Hepatic stellate cell (primary cell): ENCODE results near the gene EQTN.
A peak's percentile ranks its signal among the peaks of the same experiment; 100 is the strongest.
"Not testable (repeated sequence)": the region's sequence is repeated elsewhere in the genome, so short reads cannot be mapped to it uniquely, and the experiment has no call there.

ENCODE experiments used
- DNase-seq: peaks from one replicate; pipeline ENCODE4 v3.0.0; 2011; ENCODE audit warnings: low spot score

The EQTN gene

GRCh38 chr9:27292659-27293405, 4.1 kb downstream of the EQTN start:
- DNase-seq: no peak

DNA sequence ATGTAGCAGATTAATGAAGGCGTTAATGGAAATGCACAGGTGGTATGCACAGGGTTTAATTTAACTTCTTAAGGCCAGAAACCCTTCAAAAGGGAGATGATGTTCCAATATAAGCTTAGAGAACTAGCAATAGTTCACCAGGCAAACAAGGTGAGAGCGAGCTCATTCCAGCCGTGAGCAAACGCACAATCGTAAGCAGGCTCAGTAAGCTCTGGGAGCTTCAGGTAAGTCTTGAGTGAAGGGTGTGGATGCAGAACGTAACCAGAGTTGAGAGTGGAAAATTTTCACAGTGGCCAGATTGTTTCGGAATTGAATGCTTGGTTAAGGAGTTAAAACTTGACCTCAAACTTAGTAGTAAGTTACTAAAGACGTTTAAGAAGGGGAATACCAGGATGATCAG, 5.7 kb downstream of the EQTN start:
- DNase-seq: no peak

DNA sequence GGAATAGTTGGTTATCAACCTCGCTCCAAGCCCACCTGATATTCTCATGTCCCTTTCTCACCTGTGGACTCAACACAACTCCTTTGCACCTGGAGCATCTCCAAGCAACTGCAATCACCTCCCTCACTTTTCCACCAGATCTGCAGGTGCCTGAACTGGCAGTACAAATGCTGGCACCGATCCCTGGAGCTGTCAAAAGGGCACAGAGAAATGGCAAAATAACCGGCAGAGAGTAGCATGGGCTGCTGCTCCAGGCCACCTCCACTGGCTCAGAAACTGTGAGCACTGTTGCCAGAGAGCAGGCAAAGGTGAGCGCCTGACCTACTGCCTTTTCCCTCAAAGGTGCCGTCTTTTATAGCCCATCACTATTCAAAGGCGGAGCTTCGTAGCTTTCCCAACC, 14.7 kb downstream of the EQTN start:
- DNase-seq: no peak

GRCh38 chr9:27280860-27281259, 16.1 kb downstream of the EQTN start:
- DNase-seq: no peak

DNA sequence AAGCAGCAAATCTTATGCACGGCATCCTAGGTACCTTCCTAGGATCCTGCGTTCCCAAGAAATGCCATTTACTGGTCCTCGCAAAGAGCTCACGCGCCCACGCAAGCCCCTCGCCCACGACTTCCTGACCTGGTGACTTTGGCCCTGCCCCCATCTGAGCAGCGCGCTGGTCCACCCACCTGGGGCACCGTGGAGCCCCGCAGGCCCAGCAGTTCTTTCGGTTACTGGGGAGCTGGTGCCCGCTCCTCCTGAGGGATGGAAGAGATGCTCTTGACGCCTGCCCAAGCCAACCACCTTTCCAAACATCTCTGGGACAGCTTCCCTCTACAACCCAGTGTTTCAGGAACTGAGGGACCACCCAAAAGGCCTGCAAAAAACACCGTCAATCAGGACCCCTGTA, 16.7 kb downstream of the EQTN start:
- DNase-seq: no peak

DNA sequence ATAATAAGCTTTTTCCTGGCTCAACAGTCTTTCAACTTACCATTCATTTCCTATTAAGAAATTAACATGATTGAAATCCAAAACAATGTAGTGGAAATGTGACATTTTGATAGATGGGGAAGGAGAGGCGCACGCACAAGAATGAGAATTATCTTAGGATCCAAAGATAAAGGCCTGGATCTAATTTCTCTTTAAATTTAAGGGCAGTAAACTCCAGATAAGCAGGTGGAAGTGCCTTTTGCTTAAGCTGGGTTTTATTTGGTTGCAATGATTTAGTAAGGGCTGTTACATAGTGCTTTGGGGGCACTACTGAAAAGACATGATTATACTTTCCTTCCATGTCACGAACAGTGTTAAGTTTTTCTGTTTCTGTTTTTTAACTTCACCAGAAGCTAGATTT, 17.3 kb downstream of the EQTN start:
- no peak for DNase-seq

- DNase-seq: no peak
These were observed 18.6 kb downstream of the EQTN start for GRCh38 chr9:27278374-27278773.

GRCh38 chr9:27276193-27277030, 20.5 kb downstream of the EQTN start:
- peak; percentile 46 for DNase-seq

DNA sequence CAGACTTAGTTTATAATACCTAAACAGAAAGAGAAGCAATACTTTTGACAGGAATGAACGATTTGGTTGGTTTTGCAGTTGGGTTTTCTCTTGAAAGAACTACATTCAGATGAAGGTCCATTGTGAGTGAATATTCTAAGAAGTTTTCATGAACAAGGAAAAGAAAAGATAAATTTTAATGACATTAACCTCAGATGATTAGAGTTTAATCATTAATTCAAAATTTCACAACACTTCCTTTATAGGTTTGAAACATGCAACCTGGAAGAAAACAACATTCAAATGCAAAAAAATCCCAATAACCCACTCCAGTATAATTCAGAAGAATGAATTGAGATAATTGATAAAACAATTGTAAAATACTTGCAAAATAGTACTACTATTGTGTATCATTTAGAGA, 23.8 kb downstream of the EQTN start:
- DNase-seq: no peak

DNA sequence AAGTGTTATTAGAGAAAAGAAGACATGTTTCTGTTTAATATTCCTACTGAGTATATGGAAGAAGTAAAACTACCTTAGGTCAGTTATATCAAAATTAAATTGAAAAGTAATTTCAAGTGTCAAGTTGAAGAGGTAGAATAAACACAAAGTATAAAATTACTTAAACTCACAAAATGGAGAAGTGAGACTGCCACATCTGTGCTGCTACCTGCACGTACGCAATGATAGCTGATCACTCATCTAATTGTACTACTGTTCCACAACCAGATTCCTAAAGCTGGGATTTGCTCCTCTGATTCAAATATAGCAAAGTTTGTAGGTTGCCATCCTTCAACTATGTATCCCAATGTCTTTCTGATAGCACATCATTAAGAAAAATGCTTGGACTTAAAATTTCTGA, 24.8 kb downstream of the EQTN start:
- DNase-seq: no peak

DNA sequence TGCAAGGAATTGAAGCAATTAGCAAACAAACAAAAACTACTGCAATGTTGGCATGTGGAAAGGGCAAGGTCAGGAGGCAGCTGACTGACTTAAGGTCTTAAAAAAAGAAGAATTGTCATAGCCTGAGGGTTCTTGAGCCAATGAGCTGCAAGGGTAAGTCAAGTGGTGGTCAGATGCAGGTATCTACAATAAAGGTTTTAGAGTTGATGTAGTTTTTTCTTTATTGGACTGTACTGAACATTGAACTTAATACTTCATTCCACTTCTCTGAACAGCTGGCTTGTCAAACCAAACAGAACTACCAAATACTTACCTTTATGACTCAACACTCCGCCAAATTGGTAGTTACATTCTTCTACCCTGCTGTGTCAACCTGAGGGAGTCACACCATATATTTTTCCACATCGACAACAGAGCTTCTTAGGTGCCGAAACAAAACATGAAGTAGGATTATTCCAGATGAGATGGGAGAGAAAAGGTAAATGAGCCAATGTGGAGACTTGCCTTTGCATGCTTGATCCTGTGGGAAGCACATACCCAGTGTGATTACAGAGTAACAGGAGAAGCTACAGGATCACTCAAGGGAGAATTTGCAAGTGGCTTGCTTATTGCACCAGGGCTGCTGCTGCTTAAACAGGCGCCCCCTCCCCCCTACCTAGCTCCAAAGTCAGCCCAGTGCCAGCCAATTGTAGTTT, 35.3 kb downstream of the EQTN start:
- no peak for DNase-seq

GRCh38 chr9:27260789-27261516, 36.0 kb downstream of the EQTN start:
- no peak for DNase-seq

- no peak for DNase-seq
These were observed 38.3 kb downstream of the EQTN start for GRCh38 chr9:27258662-27259061.

GRCh38 chr9:27248702-27249101, 48.2 kb downstream of the EQTN start:
- peak; percentile 10 for DNase-seq

DNA sequence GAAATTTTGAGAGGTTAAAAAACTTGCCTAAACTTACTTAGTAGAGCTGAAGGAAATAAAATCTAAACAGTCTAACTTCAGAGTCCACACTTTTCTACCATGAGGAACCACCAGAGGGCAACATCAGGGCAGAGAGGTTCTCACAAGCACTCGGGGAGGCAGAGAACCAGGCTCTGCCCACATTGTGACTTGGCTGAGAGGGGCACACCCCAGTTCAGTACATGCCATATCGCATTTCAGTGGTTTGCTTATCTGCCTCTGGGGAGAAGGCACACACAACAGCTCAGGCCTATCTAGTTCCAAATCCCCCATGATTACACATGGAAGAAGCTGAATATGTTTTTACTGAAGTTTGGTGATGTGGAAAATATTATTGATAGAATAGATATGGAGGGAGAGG, 49.2 kb downstream of the EQTN start:
- DNase-seq: peak; percentile 37

- DNase-seq: not testable (repeated sequence)
These were observed 57.3 kb downstream of the EQTN start for GRCh38 chr9:27239648-27240047.
